GM10847 (cell line): ENCODE data around the gene TMEM235.

ENCODE experiments used
- POLR2A ChIP-seq: IDR thresholded peaks from 2 replicates; pipeline ENCODE4 v1.6.1; 2011; ENCODE audit not compliant: insufficient read length; ENCODE audit errors: extremely low read depth

The TMEM235 gene

DNA sequence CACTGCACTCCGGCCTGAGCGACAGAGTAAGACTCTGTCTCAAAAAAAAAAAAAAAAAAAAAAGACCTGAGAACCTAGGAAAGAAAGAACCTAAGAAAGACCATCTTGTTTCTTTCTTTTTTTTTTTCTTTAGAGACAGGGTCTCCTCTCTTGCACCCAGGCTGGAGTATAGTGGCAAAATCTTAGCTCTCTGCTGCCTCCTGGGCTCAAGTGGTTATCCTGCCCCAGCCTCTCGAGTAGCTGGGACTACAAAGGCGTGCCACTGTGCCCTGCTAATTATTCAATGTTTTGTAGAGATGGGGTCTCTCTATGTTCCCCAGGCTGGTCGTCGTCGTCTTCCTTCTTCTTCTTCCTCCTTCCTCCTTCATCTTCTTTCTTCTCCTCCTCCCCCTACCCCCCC is 25.1 kb upstream of the TMEM235 start:
- TF ChIP-seq POLR2A: no peak

GRCh38 chr17:78208486-78208885 is 22.9 kb upstream of the TMEM235 start:
- no peak for TF ChIP-seq POLR2A

DNA sequence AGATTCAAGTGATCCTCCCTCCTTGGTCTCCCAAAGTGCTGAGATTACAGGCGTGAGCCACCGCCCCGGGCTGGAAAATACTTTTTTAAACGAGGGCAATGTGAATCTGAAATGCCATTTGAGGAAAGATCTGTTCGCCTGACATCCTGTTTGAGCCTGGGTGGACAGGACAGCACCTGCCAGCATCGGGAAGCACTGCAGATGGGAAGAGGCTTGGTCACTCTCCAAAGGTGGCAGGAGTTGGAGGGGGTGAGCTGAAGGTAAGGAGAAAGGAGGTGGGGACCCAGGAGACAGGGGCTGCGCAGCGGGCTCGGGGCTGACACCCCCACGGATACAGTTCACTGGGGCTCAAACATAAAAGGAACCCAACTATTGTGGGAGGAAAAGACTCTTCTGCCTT is 21.3 kb upstream of the TMEM235 start:
- no peak for TF ChIP-seq POLR2A

DNA sequence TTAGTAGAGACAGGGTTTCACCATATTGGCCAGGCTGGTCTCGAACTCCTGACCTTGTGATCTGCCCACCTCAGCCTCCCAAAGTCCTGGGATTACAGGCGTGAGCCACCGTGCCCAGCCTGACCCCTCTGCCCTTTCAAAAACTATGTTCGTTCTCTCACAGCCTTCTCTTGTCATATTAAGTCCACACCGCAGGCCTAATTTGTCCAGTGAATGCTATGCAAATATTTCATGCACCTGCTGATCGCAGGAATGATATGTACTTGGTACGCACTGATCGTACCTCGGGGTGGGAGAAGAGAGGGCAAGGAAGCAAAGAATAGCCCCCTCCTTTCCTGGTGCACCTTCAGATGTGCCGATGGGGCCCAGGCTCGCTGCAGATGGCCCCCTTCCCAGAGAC is 20.4 kb upstream of the TMEM235 start:
- TF ChIP-seq POLR2A: no peak

GRCh38 chr17:78214016-78214705 is 17.3 kb upstream of the TMEM235 start, which contains the start of gene BIRC5:
Gene BIRC5 (plus strand): TSS chr17:78214253. CDS start chr17:78214317, 64 bp downstream.
- peak; percentile 57 for TF ChIP-seq POLR2A

DNA sequence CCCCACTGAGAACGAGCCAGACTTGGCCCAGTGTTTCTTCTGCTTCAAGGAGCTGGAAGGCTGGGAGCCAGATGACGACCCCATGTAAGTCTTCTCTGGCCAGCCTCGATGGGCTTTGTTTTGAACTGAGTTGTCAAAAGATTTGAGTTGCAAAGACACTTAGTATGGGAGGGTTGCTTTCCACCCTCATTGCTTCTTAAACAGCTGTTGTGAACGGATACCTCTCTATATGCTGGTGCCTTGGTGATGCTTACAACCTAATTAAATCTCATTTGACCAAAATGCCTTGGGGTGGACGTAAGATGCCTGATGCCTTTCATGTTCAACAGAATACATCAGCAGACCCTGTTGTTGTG is 16.7 kb upstream of the TMEM235 start:
- TF ChIP-seq POLR2A: no peak

DNA sequence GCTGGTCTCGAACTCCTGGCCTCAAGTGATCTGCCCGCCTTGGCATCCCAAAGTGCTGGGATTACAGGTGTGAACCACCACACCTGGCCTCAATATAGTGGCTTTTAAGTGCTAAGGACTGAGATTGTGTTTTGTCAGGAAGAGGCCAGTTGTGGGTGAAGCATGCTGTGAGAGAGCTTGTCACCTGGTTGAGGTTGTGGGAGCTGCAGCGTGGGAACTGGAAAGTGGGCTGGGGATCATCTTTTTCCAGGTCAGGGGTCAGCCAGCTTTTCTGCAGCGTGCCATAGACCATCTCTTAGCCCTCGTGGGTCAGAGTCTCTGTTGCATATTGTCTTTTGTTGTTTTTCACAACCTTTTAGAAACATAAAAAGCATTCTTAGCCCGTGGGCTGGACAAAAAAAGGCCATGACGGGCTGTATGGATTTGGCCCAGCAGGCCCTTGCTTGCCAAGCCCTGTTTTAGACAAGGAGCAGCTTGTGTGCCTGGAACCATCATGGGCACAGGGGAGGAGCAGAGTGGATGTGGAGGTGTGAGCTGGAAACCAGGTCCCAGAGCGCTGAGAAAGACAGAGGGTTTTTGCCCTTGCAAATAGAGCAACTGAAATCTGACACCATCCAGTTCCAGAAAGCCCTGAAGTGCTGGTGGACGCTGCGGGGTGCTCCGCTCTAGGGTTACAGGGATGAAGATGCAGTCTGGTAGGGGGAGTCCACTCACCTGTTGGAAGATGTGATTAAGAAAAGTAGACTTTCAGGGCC is 11.9 kb upstream of the TMEM235 start:
- no peak for TF ChIP-seq POLR2A

DNA sequence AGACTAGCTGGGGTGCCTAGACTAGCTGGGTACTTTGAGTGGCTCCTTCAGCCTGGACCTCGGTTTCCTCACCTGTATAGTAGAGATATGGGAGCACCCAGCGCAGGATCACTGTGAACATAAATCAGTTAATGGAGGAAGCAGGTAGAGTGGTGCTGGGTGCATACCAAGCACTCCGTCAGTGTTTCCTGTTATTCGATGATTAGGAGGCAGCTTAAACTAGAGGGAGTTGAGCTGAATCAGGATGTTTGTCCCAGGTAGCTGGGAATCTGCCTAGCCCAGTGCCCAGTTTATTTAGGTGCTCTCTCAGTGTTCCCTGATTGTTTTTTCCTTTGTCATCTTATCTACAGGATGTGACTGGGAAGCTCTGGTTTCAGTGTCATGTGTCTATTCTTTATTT is 8.4 kb upstream of the TMEM235 start:
- no peak for TF ChIP-seq POLR2A

- no peak for TF ChIP-seq POLR2A
Measured at GRCh38 chr17:78223765-78224164, 7.7 kb upstream of the TMEM235 start.

GRCh38 chr17:78224231-78225087 is 7.0 kb upstream of the TMEM235 start:
- no peak for TF ChIP-seq POLR2A

DNA sequence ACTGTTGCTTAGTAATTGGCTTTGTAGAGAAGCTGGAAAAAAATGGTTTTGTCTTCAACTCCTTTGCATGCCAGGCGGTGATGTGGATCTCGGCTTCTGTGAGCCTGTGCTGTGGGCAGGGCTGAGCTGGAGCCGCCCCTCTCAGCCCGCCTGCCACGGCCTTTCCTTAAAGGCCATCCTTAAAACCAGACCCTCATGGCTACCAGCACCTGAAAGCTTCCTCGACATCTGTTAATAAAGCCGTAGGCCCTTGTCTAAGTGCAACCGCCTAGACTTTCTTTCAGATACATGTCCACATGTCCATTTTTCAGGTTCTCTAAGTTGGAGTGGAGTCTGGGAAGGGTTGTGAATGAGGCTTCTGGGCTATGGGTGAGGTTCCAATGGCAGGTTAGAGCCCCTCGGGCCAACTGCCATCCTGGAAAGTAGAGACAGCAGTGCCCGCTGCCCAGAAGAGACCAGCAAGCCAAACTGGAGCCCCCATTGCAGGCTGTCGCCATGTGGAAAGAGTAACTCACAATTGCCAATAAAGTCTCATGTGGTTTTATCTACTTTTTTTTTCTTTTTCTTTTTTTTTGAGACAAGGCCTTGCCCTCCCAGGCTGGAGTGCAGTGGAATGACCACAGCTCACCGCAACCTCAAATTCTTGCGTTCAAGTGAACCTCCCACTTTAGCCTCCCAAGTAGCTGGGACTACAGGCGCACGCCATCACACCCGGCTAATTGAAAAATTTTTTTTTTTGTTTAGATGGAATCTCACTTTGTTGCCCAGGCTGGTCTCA is 6.2 kb upstream of the TMEM235 start:
- TF ChIP-seq POLR2A: no peak

- TF ChIP-seq POLR2A: no peak
Measured at GRCh38 chr17:78226055-78226758, 5.2 kb upstream of the TMEM235 start.

DNA sequence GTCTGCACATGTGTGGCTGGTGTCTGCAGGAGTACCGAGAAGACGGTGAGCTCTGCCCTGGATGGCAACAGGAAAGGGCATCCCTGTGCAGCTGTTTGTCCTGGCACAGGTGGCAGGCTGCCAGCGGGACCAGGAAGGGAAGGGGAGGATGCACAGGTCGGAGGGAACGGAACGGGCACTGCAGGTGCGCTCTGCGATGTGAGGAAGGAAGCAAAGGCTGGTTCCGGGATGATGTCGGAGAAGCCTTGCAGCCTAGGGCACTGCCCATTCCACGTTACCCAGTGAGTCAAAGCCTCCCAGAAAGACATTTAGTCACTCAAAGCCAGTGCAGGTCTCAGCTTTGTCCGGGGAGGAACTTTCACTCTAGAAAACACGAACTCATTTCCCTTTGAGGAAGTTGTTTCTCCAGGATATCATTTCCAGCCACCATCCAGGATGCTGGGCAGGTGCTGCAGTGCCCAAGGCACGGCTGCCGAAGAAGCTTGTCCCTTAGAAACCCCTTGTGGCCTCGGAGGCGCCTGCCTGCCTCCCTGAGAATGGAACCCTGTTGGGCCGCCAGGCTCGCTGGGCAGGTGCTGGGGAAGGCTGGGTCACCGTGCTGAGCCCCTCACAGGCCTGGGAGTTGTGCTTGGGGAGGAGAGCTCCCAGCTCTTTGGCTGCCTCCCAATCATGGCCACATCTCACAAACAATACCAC is 4.5 kb upstream of the TMEM235 start:
- TF ChIP-seq POLR2A: no peak

DNA sequence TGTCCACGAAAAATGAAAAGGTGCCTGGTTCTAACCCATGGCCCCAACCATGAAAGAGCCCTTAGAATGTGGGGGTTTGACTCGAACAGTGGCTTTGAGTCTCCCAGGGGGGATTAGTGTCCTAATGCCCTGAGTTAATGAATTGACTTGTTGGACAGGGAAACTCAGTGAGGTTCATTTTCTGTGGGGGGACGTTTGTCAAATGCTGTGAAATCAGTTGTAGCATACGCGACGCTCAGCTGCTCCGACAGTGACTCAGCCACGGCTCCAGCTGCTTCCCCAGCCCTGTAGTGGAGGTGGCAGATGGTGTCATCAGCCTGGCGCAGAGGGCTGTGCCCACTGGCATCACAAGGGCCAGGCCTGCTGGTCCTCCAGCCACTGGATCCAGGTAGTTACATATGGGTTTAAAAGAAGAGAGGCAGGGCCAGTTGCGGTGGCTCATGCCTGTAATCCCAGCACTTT is 3.9 kb upstream of the TMEM235 start:
- no peak for TF ChIP-seq POLR2A

GRCh38 chr17:78228176-78228575 is 3.3 kb upstream of the TMEM235 start:
- no peak for TF ChIP-seq POLR2A
